K562 (cell line): Measurements from ENCODE around the gene CNOT6. TPM values are rescaled to one million over a fixed set of nuclear protein-coding genes. Genes with fewer than 3 reads are reported as not detected.
A peak's percentile ranks its signal among the peaks of the same experiment; 100 is the strongest.

Experiments used
- ATAC-seq: fragments of 200-7000 bp; cut with Tn5 transposase; 3 replicates; pipeline ENCODE4 v1.9.1; 2020; ENCODE audit warnings: moderate library complexity
- BruUV-seq: library from RNA; stranded (reverse); fragments of 400-500 nt; replicated peaks from 2 replicates; lab custom pipeline; 2021; lab: Mats Ljungman, UMichigan
- CTCF ChIA-PET: fragments of 300-600 bp; formaldehyde crosslinking; extraction: SDS; loops from one replicate; lab custom pipeline; 2021; ENCODE audit warnings: low intra/inter-chr PET ratio; lab: Yijun Ruan, JAX
- POLR2A ChIA-PET: fragments of 300-600, 350-650 bp; sonication (Branson Sonifier 250); formaldehyde crosslinking; extraction: SDS; loops from one replicate; lab custom pipeline; 2021; ENCODE audit warnings: antibody characterized with exemption, inconsistent platforms; lab: Yijun Ruan, JAX
- DNase-seq, 4 experiments: peaks; one replicate each; pipeline versions ENCODE4 v3.0.0 to v3.0.0-alpha.2; 2011 to 2018; ENCODE audit warnings: low spot score in 3 of 4, mixed read lengths in 3 of 4; ENCODE audit errors: extremely low read depth in 1 of 4
- FAIRE-seq: peaks from 2 replicates; lab custom pipeline; 2011; peaks lifted over from hg19 to GRCh38; lab: Jason Lieb, UNC
- H2AFZ ChIP-seq: 2 replicates; pipeline ENCODE4 v1.6.0; 2011; ENCODE audit warnings: low read depth, low read length, control low read depth, inconsistent platforms
- H3K27ac ChIP-seq: fragments of 200-600 bp; 3 replicates; pipeline ENCODE4 v1.8.0; 2011; ENCODE audit warnings: low read depth, mild to moderate bottlenecking, control low read depth, inconsistent platforms, low read length, moderate library complexity, mixed read lengths; ENCODE audit errors: extremely low read depth
- H3K27me3 ChIP-seq, 2 experiments: fragments of 300-600 bp in 1 of 2; 2 replicates in 1 of 2; 3 replicates in 1 of 2; pipeline versions ENCODE4 v1.6.0 to v1.8.0; 2011; ENCODE audit warnings: inconsistent platforms in 2 of 2, low read length in 2 of 2, mild to moderate bottlenecking in 1 of 2, mixed read lengths in 1 of 2, moderate library complexity in 1 of 2; ENCODE audit not compliant: control insufficient read depth in 2 of 2, insufficient read depth in 2 of 2
- H3K36me3 ChIP-seq: fragments of 300-600 bp; 3 replicates; pipeline ENCODE4 v1.8.0; 2011; ENCODE audit warnings: mild to moderate bottlenecking, low read length, inconsistent platforms; ENCODE audit not compliant: control insufficient read depth, insufficient read depth
- H3K4me1 ChIP-seq, 2 experiments: fragments of 200-600 bp in 1 of 2; replicated peaks in 1 of 2; 2 replicates in 1 of 2; 3 replicates in 1 of 2; pipeline versions ENCODE4 v1.5.1 to v1.8.0; 2011; ENCODE audit warnings: inconsistent platforms in 2 of 2, low read length in 2 of 2, mild to moderate bottlenecking in 1 of 2, mixed read lengths in 1 of 2, moderate library complexity in 1 of 2; ENCODE audit not compliant: control insufficient read depth in 2 of 2, insufficient read depth in 2 of 2
- H3K4me2 ChIP-seq: 2 replicates; pipeline ENCODE4 v1.6.1; 2011; ENCODE audit warnings: low read length, control low read depth, inconsistent platforms, mixed read lengths; ENCODE audit not compliant: insufficient read depth
- H3K4me3 ChIP-seq: fragments of 200-600 bp; sonication (generic), shearing (Covaris generic); 2 replicates; pipeline ENCODE4 v1.5.1; 2016; ENCODE audit warnings: control low read depth, inconsistent platforms
- H3K79me2 ChIP-seq: fragments of 200-600 bp; 3 replicates; pipeline ENCODE4 v1.8.0; 2011; ENCODE audit warnings: low read length, inconsistent platforms; ENCODE audit not compliant: control insufficient read depth, insufficient read depth
- H3K9ac ChIP-seq, 2 experiments: 2 replicates each; pipeline versions ENCODE4 v1.6.0 to v1.6.1; 2011; ENCODE audit warnings: low read depth in 2 of 2, low read length in 2 of 2, control low read depth in 1 of 2, inconsistent platforms in 1 of 2, mild to moderate bottlenecking in 1 of 2, mixed read lengths in 1 of 2; ENCODE audit not compliant: insufficient read depth in 1 of 2
- H3K9me1 ChIP-seq: one replicate; pipeline ENCODE4 v1.6.0; 2011; ENCODE audit warnings: inconsistent platforms, mild to moderate bottlenecking, low read length, moderate library complexity; ENCODE audit not compliant: control insufficient read depth, insufficient read depth
- H3K9me3 ChIP-seq: replicated peaks from 2 replicates; pipeline ENCODE4 v1.5.1; 2011; ENCODE audit warnings: low read depth, low read length, inconsistent platforms; ENCODE audit not compliant: control insufficient read depth, insufficient read depth
- H4K20me1 ChIP-seq: replicated peaks from 2 replicates; pipeline ENCODE4 v1.6.1; 2011; ENCODE audit warnings: low read length, inconsistent platforms, mixed read lengths; ENCODE audit not compliant: control insufficient read depth, insufficient read depth
- DPF2 ChIP-seq: fragments of 450-650 bp; IDR thresholded peaks from 2 replicates; pipeline ENCODE4 v1.6.1; 2016
- E2F1 ChIP-seq: sonication (generic); formaldehyde crosslinking; IDR thresholded peaks from 2 replicates; pipeline ENCODE4 v1.8.1; 2023; ENCODE audit warnings: mild to moderate bottlenecking, missing genetic modification reagents, moderate library complexity
- FOXM1 ChIP-seq, 2 experiments: fragments of 450-650 bp in 1 of 2; sonication (generic) in 1 of 2; formaldehyde crosslinking in 1 of 2; IDR thresholded peaks; 2 replicates each; pipeline versions ENCODE4 v1.6.1 to v1.9.0; 2017 to 2022; ENCODE audit warnings: low read depth in 2 of 2, mild to moderate bottlenecking in 2 of 2, missing genetic modification reagents in 1 of 2, moderate library complexity in 1 of 2
- MNT ChIP-seq, 2 experiments: fragments of 450-650 bp; conservative IDR thresholded peaks; 2 replicates each; pipeline ENCODE4 v1.6.1; 2017; ENCODE audit warnings: mild to moderate bottlenecking in 2 of 2, moderate library complexity in 2 of 2
- NCOR1 ChIP-seq: fragments of 450-650 bp; IDR thresholded peaks from 2 replicates; pipeline ENCODE4 v1.6.1; 2016; ENCODE audit warnings: mild to moderate bottlenecking, moderate library complexity
- NR2F6 ChIP-seq: fragments of 450-650 bp; formaldehyde crosslinking; IDR thresholded peaks from 2 replicates; pipeline ENCODE4 v1.4.0; 2020; ENCODE audit warnings: mild to moderate bottlenecking
- POLR2B ChIP-seq: fragments of 450-650 bp; IDR thresholded peaks from 2 replicates; pipeline ENCODE4 v1.6.1; 2018; ENCODE audit warnings: low read depth; ENCODE audit not compliant: partially characterized antibody
- SMC3 ChIP-seq: conservative IDR thresholded peaks from 2 replicates; pipeline ENCODE4 v1.6.1; 2011; ENCODE audit warnings: low read depth, low read length, improper control_type of control experiment; ENCODE audit not compliant: insufficient read depth
- TCF7 ChIP-seq: sonication (generic); IDR thresholded peaks from 2 replicates; pipeline ENCODE4 v1.6.1; 2016; ENCODE audit warnings: antibody characterized with exemption, borderline replicate concordance
- ZNF445 ChIP-seq: fragments of 250-450 bp; sonication (Bioruptor Pico); IDR thresholded peaks from 2 replicates; pipeline ENCODE4 v1.4.0; 2020; ENCODE audit warnings: low read depth, mild to moderate bottlenecking, moderate library complexity
- ZNF778 ChIP-seq: fragments of 450-650 bp; formaldehyde crosslinking; IDR thresholded peaks from 2 replicates; pipeline ENCODE4 v1.4.0; 2020; ENCODE audit warnings: mild to moderate bottlenecking, moderate library complexity
- WGBS: fragments of 100-300 bp; shearing (Covaris generic); methylation state at CpG from one replicate; pipeline ENCODE4 v1.1.6; 2016; ENCODE audit warnings: low coverage, mixed read lengths; ENCODE audit not compliant: insufficient coverage; ENCODE audit errors: missing lambda C conversion rate; 5-methylcytosine and 5-hydroxymethylcytosine counted together
- in situ Hi-C: fragments of 300-500 bp; cut with MboI; formaldehyde crosslinking; loops from 4 replicates; pipeline ENCODE4 v1.15.0; 2018; ENCODE audit warnings: inconsistent platforms, mixed read lengths
- intact Hi-C: fragments of 100-400 bp; cut with micrococcal nuclease; formaldehyde crosslinking; loops from 2 replicates; pipeline ENCODE4 v1.14.2; 2022
- polyA plus RNA-seq, 8 experiments: library from polyadenylated mRNA; depleted of rRNA in 4 of 8; stranded (reverse) in 5 of 8; unstranded in 3 of 8; fragments of >200 nt; fragmentation: Nextera tagmentation in 2 of 8; fragmentation: Illumina TruSeq in 1 of 8; extraction: Ambion mirVana in 2 of 8; extraction: Trizol in 1 of 8; gene quantifications; 2 replicates each; pipeline versions ENCODE4 v1.2.1 to v1.2.3, GENCODE V29; 2011 to 2014; ENCODE audit warnings: inconsistent platforms in 1 of 8, missing spikeins in 1 of 8
- total RNA-seq, 7 experiments: library from RNA; depleted of rRNA in 6 of 7; stranded (reverse); fragments of >200 nt in 6 of 7; fragmentation: Illumina TruSeq in 2 of 7; extraction: Trizol in 2 of 7; gene quantifications; 2 replicates each; pipeline versions ENCODE4 v1.2.1 to v1.2.3, GENCODE V29; 2011 to 2021; ENCODE audit warnings: low replicate concordance in 1 of 7
- TF ChIP-seq, protein P1 (sequence below): fragments of 250-450 bp; sonication (Bioruptor Pico); IDR thresholded peaks from 2 replicates; pipeline ENCODE4 v1.5.0; 2021; ENCODE audit warnings: mild to moderate bottlenecking, moderate library complexity
- TF ChIP-seq, protein P2 (sequence below): fragments of 250-450 bp; sonication (Bioruptor Pico); IDR thresholded peaks from 2 replicates; pipeline ENCODE4 v1.4.0; 2020; ENCODE audit warnings: mild to moderate bottlenecking

CNOT6 gene
- total and polyA plus RNA-seq, 9 of the 15 experiments (the other 6 are each of a cell fraction or from before 2014, with no cell fraction given), result 4.9 to 32.4 (median 14.0) TPM

DNA sequence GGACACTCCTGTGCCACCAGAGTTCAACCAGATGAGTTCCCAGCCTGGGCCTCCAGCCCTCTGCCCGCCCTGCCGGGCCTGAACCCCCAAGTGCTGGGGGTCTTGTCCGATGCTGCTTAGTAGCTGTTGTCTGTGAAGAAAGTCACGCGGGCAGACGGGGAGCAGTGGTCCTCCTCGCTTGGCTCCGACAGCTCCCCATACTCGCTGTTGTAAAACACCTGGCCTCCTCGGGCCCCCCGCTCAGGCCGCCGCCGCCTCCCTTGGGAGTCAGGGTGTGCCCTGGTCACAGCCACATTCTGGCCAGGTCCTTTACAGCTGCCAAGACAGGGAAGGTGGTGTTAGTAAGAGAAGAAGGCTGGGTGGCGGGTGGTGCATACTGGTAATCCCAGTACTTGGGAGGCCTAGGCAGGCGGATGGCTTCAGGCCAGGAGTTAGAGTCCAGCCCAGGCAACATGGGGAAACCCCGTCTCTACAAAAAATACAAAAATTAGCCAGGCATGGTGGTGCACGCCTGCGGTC is 109.0 kb downstream of the CNOT6 start:
- no peak overlapping the region for H2AFZ ChIP-seq
- H3K4me3 ChIP-seq, result no peak overlapping the region
- peak overlapping the region in 1 of 2 experiments; percentile 13; a peak in 1 of 4 replicates for H3K9ac ChIP-seq
- no peaks in the 10 kb centered on the region for H3K79me2 ChIP-seq
- ChIA-PET CTCF (no interaction called here), POLR2A (interaction anchor here (1.0 kb wide), 1 partner anchor 497 kb away, joined by 3 read pairs; no protein-coding TSS in a partner anchor)
- WGBS, result 78% methylated on average over 16 of the region's 19 CpGs
- no peaks in the 10 kb centered on the region for H3K9me1 ChIP-seq
- no peak for FAIRE-seq
- no peaks in the 10 kb centered on the region for H3K9me3 ChIP-seq
- in situ Hi-C loops, result no loop called here
- ATAC-seq, result no peak
- peaks cover 5 to 43% of the 10 kb centered on the region in 2 experiments; a peak in 4 of 5 replicates for H3K4me1 ChIP-seq
- no peak overlapping the region for H3K4me2 ChIP-seq
- no peaks in the 10 kb centered on the region for H4K20me1 ChIP-seq
- H3K27ac ChIP-seq, result no peak overlapping the region
- peaks cover 0 to 7% of the 10 kb centered on the region in 2 experiments; a peak in 2 of 5 replicates for H3K27me3 ChIP-seq
- intact Hi-C loops, result loop anchor here (10.0 kb wide), 2 partner anchors 48 to 398 kb away; partner anchors contain the start of gene RASGEF1C
- H3K36me3 ChIP-seq, result no peaks in the 10 kb centered on the region
- BruUV-seq, result no TSS peak
- DNase-seq, result no peak
- TF ChIP-seq NCOR1, result no peak
- TF ChIP-seq TCF7, result no peak
- no peak for TF ChIP-seq ZNF778 (CRISPR knock-in tag)
- no peak for TF ChIP-seq FOXM1 (IDR thresholded peaks at IDR 0.05; ENCODE audit: low read depth)
- TF ChIP-seq FOXM1 (CRISPR knock-in tag; IDR thresholded peaks at IDR 0.05; ENCODE audit: low read depth), result no peak
- TF ChIP-seq, protein P1, sequence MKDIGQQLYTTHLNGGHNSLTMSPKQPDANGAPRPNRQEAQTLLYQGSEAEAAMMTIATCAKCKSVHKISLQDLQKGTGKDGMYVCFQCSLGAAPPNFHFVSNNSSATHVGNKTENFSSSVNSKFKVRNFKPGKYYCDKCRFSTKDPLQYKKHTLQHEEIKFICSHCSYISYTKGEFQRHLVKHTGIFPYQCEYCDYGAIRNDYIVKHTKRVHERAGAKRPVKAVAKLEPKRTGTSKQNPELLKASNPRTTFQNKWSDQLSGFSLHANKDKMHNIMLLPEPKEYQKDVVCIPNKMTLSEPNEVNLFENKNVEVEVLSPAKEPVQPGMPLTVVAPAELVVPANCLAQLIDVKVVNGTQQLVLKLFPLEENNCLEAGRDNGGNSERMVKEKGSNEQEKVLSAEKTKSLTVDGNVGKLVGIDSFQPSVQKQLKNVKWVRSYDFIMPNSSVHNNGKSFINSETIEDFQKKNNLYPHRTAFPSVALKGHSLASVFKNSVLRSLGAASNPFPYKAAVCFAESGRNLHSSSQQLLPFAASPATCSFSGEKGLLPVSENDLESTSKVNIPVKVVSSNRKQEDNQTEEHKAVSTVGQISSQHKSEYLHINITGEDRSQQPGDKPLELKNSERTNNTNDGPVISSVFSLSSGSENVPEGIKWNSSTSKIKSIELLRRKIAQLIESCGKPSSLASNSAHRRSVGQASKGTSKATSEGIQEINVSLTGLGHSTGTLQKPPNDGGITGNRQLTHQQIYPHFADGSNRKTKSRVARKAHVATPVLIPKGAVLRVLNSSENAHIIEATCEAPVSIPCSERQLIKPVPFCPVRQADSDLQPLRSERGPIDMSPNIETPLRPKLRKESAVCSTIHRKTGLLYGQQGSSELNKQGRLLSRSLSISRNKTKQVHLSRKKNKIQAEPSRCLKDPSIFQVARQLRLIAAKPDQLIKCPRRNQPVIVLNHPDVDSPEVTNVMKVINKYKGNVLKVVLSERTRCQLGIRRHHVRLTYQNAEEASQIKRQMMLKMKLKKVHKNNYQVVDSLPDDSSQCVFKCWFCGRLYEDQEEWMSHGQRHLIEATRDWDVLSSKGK, result no peak
- TF ChIP-seq, protein P2, sequence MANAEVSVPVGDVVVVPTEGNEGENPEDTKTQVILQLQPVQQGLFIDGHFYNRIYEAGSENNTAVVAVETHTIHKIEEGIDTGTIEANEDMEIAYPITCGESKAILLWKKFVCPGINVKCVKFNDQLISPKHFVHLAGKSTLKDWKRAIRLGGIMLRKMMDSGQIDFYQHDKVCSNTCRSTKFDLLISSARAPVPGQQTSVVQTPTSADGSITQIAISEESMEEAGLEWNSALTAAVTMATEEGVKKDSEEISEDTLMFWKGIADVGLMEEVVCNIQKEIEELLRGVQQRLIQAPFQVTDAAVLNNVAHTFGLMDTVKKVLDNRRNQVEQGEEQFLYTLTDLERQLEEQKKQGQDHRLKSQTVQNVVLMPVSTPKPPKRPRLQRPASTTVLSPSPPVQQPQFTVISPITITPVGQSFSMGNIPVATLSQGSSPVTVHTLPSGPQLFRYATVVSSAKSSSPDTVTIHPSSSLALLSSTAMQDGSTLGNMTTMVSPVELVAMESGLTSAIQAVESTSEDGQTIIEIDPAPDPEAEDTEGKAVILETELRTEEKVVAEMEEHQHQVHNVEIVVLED, result no peak
- no peak for TF ChIP-seq DPF2
- no peak for TF ChIP-seq MNT (conservative IDR thresholded peaks at IDR 0.05)
- no peak for TF ChIP-seq SMC3
- no peak for TF ChIP-seq ZNF445 (CRISPR knock-in tag)
- no peak for TF ChIP-seq POLR2B
- no peak for TF ChIP-seq NR2F6 (CRISPR knock-in tag)
- no peak for TF ChIP-seq E2F1 (CRISPR knock-in tag)
